Esophagus muscularis mucosa (tissue), 4 donors: Measurements from ENCODE around the gene SH3BP4. TPM values are rescaled to one million over a fixed set of nuclear protein-coding genes. Genes with fewer than 3 reads are reported as not detected.

ENCODE experiments used
- DNase-seq: peaks from one replicate; pipeline ENCODE4 v3.0.0-alpha.2; 2017; ENCODE audit errors: extremely low spot score
- H3K27ac ChIP-seq, 4 donors: fragments of 200-600 bp; sonication (generic); replicated peaks in 1 of 4; 1 replicate in 3 of 4; 2 replicates in 1 of 4; pipeline ENCODE4 v1.5.1; 2016 to 2019; ENCODE audit warnings: mild to moderate bottlenecking in 1 of 4
- H3K27me3 ChIP-seq, 4 donors: fragments of 200-600 bp; sonication (generic); one replicate each; pipeline versions ENCODE4 v1.5.1 to v1.6.0; 2016 to 2019
- H3K36me3 ChIP-seq, 4 donors: fragments of 200-600 bp; sonication (generic); one replicate each; pipeline ENCODE4 v1.5.1; 2016 to 2019
- H3K4me1 ChIP-seq, 4 donors: fragments of 200-600 bp; sonication (generic); one replicate each; pipeline ENCODE4 v1.5.1; 2016 to 2019
- H3K4me3 ChIP-seq, 4 donors: fragments of 200-600 bp; sonication (generic); 1 replicate in 2 of 4; 2 replicates in 2 of 4; pipeline ENCODE4 v1.5.1; 2016 to 2019; ENCODE audit warnings: mild to moderate bottlenecking in 4 of 4, moderate library complexity in 1 of 4
- H3K9me3 ChIP-seq, 4 donors: fragments of 200-600 bp; sonication (generic); 1 replicate in 3 of 4; 2 replicates in 1 of 4; pipeline ENCODE4 v1.5.1; 2016 to 2019
- CTCF ChIP-seq, 3 experiments: fragments of 200-600 bp in 2 of 3; fragments of 450-650 bp in 1 of 3; sonication (generic) in 2 of 3; IDR thresholded peaks; one replicate each; pipeline ENCODE4 v1.5.1; 2017 to 2019; ENCODE audit warnings: antibody characterized with exemption in 3 of 3, mild to moderate bottlenecking in 2 of 3, moderate library complexity in 1 of 3
- EP300 ChIP-seq: sonication (generic); formaldehyde crosslinking; IDR thresholded peaks from one replicate; pipeline ENCODE4 v1.6.1; 2017; ENCODE audit warnings: antibody characterized with exemption
- POLR2A ChIP-seq: fragments of 450-650 bp; IDR thresholded peaks from one replicate; pipeline ENCODE4 v1.6.1; 2017; ENCODE audit warnings: antibody characterized with exemption, moderate library complexity, mild to moderate bottlenecking, low read depth
- POLR2AphosphoS5 ChIP-seq, 2 donors: sonication (generic); formaldehyde crosslinking; IDR thresholded peaks; one replicate each; pipeline ENCODE4 v1.6.1; 2017; ENCODE audit warnings: antibody characterized with exemption in 2 of 2
- WGBS: methylation state at CpG from one replicate; pipeline ENCODE4 v1.1.5; 2018; 5-methylcytosine and 5-hydroxymethylcytosine counted together
- intact Hi-C: fragments of 100-400 bp; cut with DNase I; formaldehyde crosslinking; loops from one replicate; pipeline ENCODE4 v1.15.1; 2023
- total RNA-seq, 4 donors: library from RNA; depleted of rRNA; stranded (reverse); fragments of >200 nt; gene quantifications; one replicate each; pipeline versions ENCODE4 v1.1.0 to v1.2.1, GENCODE V29; 2016

Gene SH3BP4
- total RNA-seq, 4 donors from 2014 or later, result 25.3 to 63.1 (median 48.4) TPM

DNA sequence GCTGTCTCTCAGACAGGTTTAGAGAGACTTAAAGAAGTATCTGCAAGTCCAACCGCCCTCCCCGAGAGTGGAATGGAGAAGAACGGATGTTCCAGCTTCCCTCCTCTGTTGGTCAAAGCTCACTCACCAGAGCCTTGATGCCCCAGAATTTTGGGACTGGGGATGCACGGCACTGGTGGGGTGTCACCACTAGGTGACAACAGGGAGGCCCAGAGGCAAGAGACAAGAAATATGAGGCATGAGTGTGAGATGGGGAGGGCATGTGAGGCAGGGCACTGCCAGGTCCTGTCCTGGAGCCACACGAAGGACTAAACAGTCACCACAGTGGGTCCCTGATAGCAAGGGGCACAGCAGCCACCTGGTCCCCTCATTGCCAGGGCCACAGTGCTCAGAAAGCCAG lies 35.1 kb upstream of the SH3BP4 start:
- intact Hi-C loops, result no loop called here
- Histone ChIP-seq H3K4me3 (no peak overlapping the region), H3K36me3 (no peaks in the 10 kb centered on the region), H3K9me3 (no peaks in the 10 kb centered on the region), H3K4me1 (no peaks in the 10 kb centered on the region), H3K27ac (no peak overlapping the region), H3K27me3 (no peaks in the 10 kb centered on the region)
- WGBS, result 97% methylated on average over 4 of the region's 5 CpGs
- no peak for DNase-seq
- TF ChIP-seq EP300, result no peak
- no peak for TF ChIP-seq POLR2AphosphoS5 (IDR thresholded peaks at IDR 0.05)
- TF ChIP-seq POLR2A, result no peak
- TF ChIP-seq CTCF (IDR thresholded peaks at IDR 0.05), result no peak

DNA sequence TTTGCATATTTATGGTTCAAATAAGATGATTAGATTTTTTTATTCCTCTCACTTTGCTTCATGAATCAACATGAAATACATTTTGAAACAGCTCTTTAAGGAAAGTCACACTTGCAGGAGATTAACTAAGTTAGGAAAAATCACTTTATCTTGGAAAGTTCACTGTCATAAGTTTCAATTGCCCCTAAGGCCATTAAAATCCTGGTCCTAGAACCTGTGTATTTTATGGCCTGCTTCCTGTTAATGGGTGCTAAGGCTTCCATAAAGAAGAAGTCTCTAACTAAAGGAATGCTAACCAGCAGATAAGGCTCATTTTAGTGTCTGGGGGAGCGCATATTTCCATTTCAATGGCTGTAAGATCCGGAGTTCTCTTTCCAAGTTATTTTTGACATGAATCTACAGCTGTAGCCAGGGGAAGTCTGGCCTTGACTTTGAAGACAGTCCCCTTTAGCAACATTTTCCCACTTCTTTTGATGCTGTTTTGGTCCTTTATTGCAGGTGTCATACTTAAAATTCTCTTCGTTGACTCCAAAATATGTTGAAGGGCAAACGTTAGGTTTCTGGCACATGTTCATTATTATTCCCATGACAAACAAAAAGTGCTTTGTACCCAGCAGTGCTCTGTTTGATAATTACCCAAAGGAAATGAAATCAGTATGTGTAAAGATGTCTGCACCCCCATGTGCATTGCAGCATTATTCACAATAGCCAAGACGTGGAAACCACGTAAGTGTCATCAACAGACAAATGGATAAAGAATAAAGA lies 34.4 kb upstream of the SH3BP4 start:
- no peak overlapping the region for H3K4me3 ChIP-seq
- intact Hi-C loops, result no loop called here

DNA sequence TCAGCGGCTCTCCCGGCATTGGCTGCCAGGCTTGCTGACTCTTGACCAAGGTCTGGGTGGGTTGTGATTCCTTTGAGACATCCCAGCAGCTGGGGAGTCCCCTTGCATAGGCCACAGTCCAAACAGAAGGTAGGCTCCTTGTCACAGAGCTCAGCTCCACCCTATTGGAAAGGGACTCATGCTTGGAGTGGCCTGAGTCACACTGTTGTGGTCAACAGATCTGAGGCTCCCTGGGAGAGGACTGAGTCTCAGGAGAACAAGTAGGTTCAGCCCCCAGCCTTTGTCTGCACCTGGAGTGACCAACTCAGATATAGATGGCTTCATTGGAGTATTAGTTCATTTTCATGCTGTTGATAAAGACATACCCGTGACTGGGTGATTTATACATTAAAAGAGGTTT lies 32.1 kb upstream of the SH3BP4 start:
- Histone ChIP-seq H3K9me3 (no peaks in the 10 kb centered on the region), H3K36me3 (no peaks in the 10 kb centered on the region), H3K27me3 (no peaks in the 10 kb centered on the region), H3K4me3 (no peak overlapping the region), H3K4me1 (no peaks in the 10 kb centered on the region), H3K27ac (no peak overlapping the region)
- intact Hi-C loops, result no loop called here
- no peak for TF ChIP-seq EP300
- TF ChIP-seq CTCF (IDR thresholded peaks at IDR 0.05), result no peak
- TF ChIP-seq POLR2A, result no peak
- no peak for TF ChIP-seq POLR2AphosphoS5 (IDR thresholded peaks at IDR 0.05)
- WGBS, result 93% methylated on average over 3 of the region's 3 CpGs
- peak; percentile 57 for DNase-seq

More for the DNA sequence above, 34.4 kb upstream of the SH3BP4 start:
- H3K27ac ChIP-seq, result no peak overlapping the region
- TF ChIP-seq EP300 (no peak), CTCF (IDR thresholded peaks at IDR 0.05) (no peak), POLR2AphosphoS5 (IDR thresholded peaks at IDR 0.05) (no peak)
- H3K4me1 ChIP-seq, result no peaks in the 10 kb centered on the region
- WGBS, result 64% methylated on average over 6 of the region's 6 CpGs
- no peaks in the 10 kb centered on the region for H3K9me3 ChIP-seq
- DNase-seq, result no peak
- no peaks in the 10 kb centered on the region for H3K36me3 ChIP-seq
- no peaks in the 10 kb centered on the region for H3K27me3 ChIP-seq

GRCh38 chr2:234920836-234921235 lies 31.0 kb upstream of the SH3BP4 start:
- Histone ChIP-seq H3K27me3 (no peaks in the 10 kb centered on the region), H3K36me3 (no peaks in the 10 kb centered on the region), H3K9me3 (peaks cover 0 to 5% (median 3%) of the 10 kb centered on the region in 4 donors), H3K4me1 (no peaks in the 10 kb centered on the region), H3K4me3 (no peak overlapping the region), H3K27ac (no peak overlapping the region)
- DNase-seq, result no peak
- TF ChIP-seq EP300 (no peak), POLR2AphosphoS5 (IDR thresholded peaks at IDR 0.05) (no peak), POLR2A (no peak), CTCF (IDR thresholded peaks at IDR 0.05) (no peak)
- WGBS, result 88% methylated on average over 2 of the region's 2 CpGs
- intact Hi-C loops, result no loop called here

- peak; percentile 26 for DNase-seq
- Histone ChIP-seq H3K27ac (no peak overlapping the region), H3K9me3 (peaks cover 0 to 5% (median 3%) of the 10 kb centered on the region in 4 donors), H3K4me3 (no peak overlapping the region), H3K36me3 (no peaks in the 10 kb centered on the region), H3K4me1 (no peaks in the 10 kb centered on the region), H3K27me3 (no peaks in the 10 kb centered on the region)
- TF ChIP-seq CTCF (IDR thresholded peaks at IDR 0.05) (no peak), POLR2AphosphoS5 (IDR thresholded peaks at IDR 0.05) (no peak), EP300 (no peak), POLR2A (no peak)
- intact Hi-C loops, result no loop called here
- 92% methylated on average over 11 of the region's 11 CpGs for WGBS
Measured at GRCh38 chr2:234929002-234929401, 22.8 kb upstream of the SH3BP4 start.
